ENCODE data around the gene MAN1A2. TPM values are rescaled to one million over a fixed set of nuclear protein-coding genes. Genes with fewer than 3 reads are reported as not detected.

Gene MAN1A2
- total RNA-seq, 3 donors from 2014 or later, result 18.0 to 20.2 (median 18.1) TPM

- Mint-ChIP-seq H3K27me3 (ENCODE audit: low read depth) (no peaks in the 10 kb centered on the region), H3K36me3 (ENCODE audit: insufficient read depth) (peaks cover 9% of the 10 kb centered on the region), H3K9me3 (no peaks in the 10 kb centered on the region), H3K4me3 (no peak overlapping the region), H3K4me1 (ENCODE audit: low read depth) (peaks cover 13% of the 10 kb centered on the region)
- ATAC-seq (peak in 1 of 2 donors; percentile 22), DNase-seq (no peak)
These were observed 160.4 kb downstream of the MAN1A2 start for GRCh38 chr1:117527566-117528102.

- no peaks in the 10 kb centered on the region for H3K27me3 Mint-ChIP-seq (ENCODE audit: low read depth)
- H3K9me3 Mint-ChIP-seq, result no peaks in the 10 kb centered on the region
- H3K4me1 Mint-ChIP-seq (ENCODE audit: low read depth), result peaks cover 13% of the 10 kb centered on the region
- no peak overlapping the region for H3K4me3 Mint-ChIP-seq
- peaks cover 9% of the 10 kb centered on the region for H3K36me3 Mint-ChIP-seq (ENCODE audit: insufficient read depth)
- no peak for ATAC-seq
- DNase-seq, result no peak
These were observed 162.4 kb downstream of the MAN1A2 start for GRCh38 chr1:117529683-117530082.

GRCh38 chr1:117531222-117531621, 164.0 kb downstream of the MAN1A2 start:
- H3K27me3 Mint-ChIP-seq (ENCODE audit: low read depth), result no peaks in the 10 kb centered on the region
- peak; percentile 59 to 67 for ATAC-seq
- peaks cover 7% of the 10 kb centered on the region for H3K36me3 Mint-ChIP-seq (ENCODE audit: insufficient read depth)
- no peaks in the 10 kb centered on the region for H3K9me3 Mint-ChIP-seq
- no peak overlapping the region for H3K4me3 Mint-ChIP-seq
- no peak for DNase-seq
- peaks cover 13% of the 10 kb centered on the region for H3K4me1 Mint-ChIP-seq (ENCODE audit: low read depth)

GRCh38 chr1:117534995-117535467, 167.8 kb downstream of the MAN1A2 start:
- no peaks in the 10 kb centered on the region for H3K9me3 Mint-ChIP-seq
- peaks cover 2% of the 10 kb centered on the region for H3K36me3 Mint-ChIP-seq (ENCODE audit: insufficient read depth)
- H3K4me3 Mint-ChIP-seq, result no peak overlapping the region
- ATAC-seq (peak; percentile 76 to 83), DNase-seq (peak; percentile 7)
- H3K27me3 Mint-ChIP-seq (ENCODE audit: low read depth), result no peaks in the 10 kb centered on the region
- peaks cover 11% of the 10 kb centered on the region for H3K4me1 Mint-ChIP-seq (ENCODE audit: low read depth)

GRCh38 chr1:117535821-117536220, 168.6 kb downstream of the MAN1A2 start:
- Mint-ChIP-seq H3K4me3 (no peak overlapping the region), H3K36me3 (ENCODE audit: insufficient read depth) (peaks cover 2% of the 10 kb centered on the region), H3K9me3 (no peaks in the 10 kb centered on the region), H3K4me1 (ENCODE audit: low read depth) (peaks cover 10% of the 10 kb centered on the region), H3K27me3 (ENCODE audit: low read depth) (no peaks in the 10 kb centered on the region)
- peak; percentile 7 to 24 for ATAC-seq
- DNase-seq, result no peak

- Mint-ChIP-seq H3K36me3 (ENCODE audit: insufficient read depth) (peaks cover 2% of the 10 kb centered on the region), H3K9me3 (no peaks in the 10 kb centered on the region), H3K4me3 (no peak overlapping the region), H3K27me3 (ENCODE audit: low read depth) (no peaks in the 10 kb centered on the region), H3K4me1 (ENCODE audit: low read depth) (peaks cover under 1% of the 10 kb centered on the region)
- ATAC-seq (peak in 1 of 2 donors; percentile 12), DNase-seq (no peak)
These were observed 170.2 kb downstream of the MAN1A2 start for GRCh38 chr1:117537291-117537920.

GRCh38 chr1:117540532-117540931, 173.3 kb downstream of the MAN1A2 start:
- Mint-ChIP-seq H3K27me3 (ENCODE audit: low read depth) (no peaks in the 10 kb centered on the region), H3K4me1 (ENCODE audit: low read depth) (no peaks in the 10 kb centered on the region), H3K4me3 (no peak overlapping the region), H3K36me3 (ENCODE audit: insufficient read depth) (no peaks in the 10 kb centered on the region), H3K9me3 (no peaks in the 10 kb centered on the region)
- ATAC-seq (peak; percentile 20 to 50), DNase-seq (no peak)

GRCh38 chr1:117541003-117541402, 173.8 kb downstream of the MAN1A2 start:
- ATAC-seq, result no peak
- no peaks in the 10 kb centered on the region for H3K27me3 Mint-ChIP-seq (ENCODE audit: low read depth)
- no peak for DNase-seq
- H3K9me3 Mint-ChIP-seq, result no peaks in the 10 kb centered on the region
- no peaks in the 10 kb centered on the region for H3K4me1 Mint-ChIP-seq (ENCODE audit: low read depth)
- H3K4me3 Mint-ChIP-seq, result no peak overlapping the region
- no peaks in the 10 kb centered on the region for H3K36me3 Mint-ChIP-seq (ENCODE audit: insufficient read depth)

- Mint-ChIP-seq H3K4me3 (no peak overlapping the region), H3K4me1 (ENCODE audit: low read depth) (no peaks in the 10 kb centered on the region), H3K27me3 (ENCODE audit: low read depth) (no peaks in the 10 kb centered on the region), H3K36me3 (ENCODE audit: insufficient read depth) (no peaks in the 10 kb centered on the region), H3K9me3 (no peaks in the 10 kb centered on the region)
- no peak for ATAC-seq
- no peak for DNase-seq
These were observed 174.3 kb downstream of the MAN1A2 start for GRCh38 chr1:117541585-117541984.

- Mint-ChIP-seq H3K36me3 (ENCODE audit: insufficient read depth) (no peaks in the 10 kb centered on the region), H3K4me3 (no peak overlapping the region), H3K4me1 (ENCODE audit: low read depth) (no peaks in the 10 kb centered on the region), H3K27me3 (ENCODE audit: low read depth) (no peaks in the 10 kb centered on the region), H3K9me3 (no peaks in the 10 kb centered on the region)
- no peak for ATAC-seq
- DNase-seq, result no peak
These were observed 177.4 kb downstream of the MAN1A2 start for GRCh38 chr1:117544509-117545109.

- ATAC-seq (no peak), DNase-seq (no peak)
- Mint-ChIP-seq H3K9me3 (no peaks in the 10 kb centered on the region), H3K4me3 (no peak overlapping the region), H3K36me3 (ENCODE audit: insufficient read depth) (no peaks in the 10 kb centered on the region), H3K4me1 (ENCODE audit: low read depth) (no peaks in the 10 kb centered on the region), H3K27me3 (ENCODE audit: low read depth) (no peaks in the 10 kb centered on the region)
These were observed 179.2 kb downstream of the MAN1A2 start for GRCh38 chr1:117546467-117546866.

- H3K9me3 Mint-ChIP-seq, result no peaks in the 10 kb centered on the region
- H3K4me1 Mint-ChIP-seq (ENCODE audit: low read depth), result no peaks in the 10 kb centered on the region
- no peak overlapping the region for H3K4me3 Mint-ChIP-seq
- H3K36me3 Mint-ChIP-seq (ENCODE audit: insufficient read depth), result no peaks in the 10 kb centered on the region
- DNase-seq, result no peak
- no peaks in the 10 kb centered on the region for H3K27me3 Mint-ChIP-seq (ENCODE audit: low read depth)
- ATAC-seq, result no peak
These were observed 186.2 kb downstream of the MAN1A2 start for GRCh38 chr1:117553471-117553870.

GRCh38 chr1:117555806-117556205, 188.6 kb downstream of the MAN1A2 start:
- H3K4me3 Mint-ChIP-seq, result no peak overlapping the region
- H3K9me3 Mint-ChIP-seq, result peaks cover 8% of the 10 kb centered on the region
- ATAC-seq (no peak), DNase-seq (no peak)
- no peaks in the 10 kb centered on the region for H3K27me3 Mint-ChIP-seq (ENCODE audit: low read depth)
- H3K4me1 Mint-ChIP-seq (ENCODE audit: low read depth), result no peaks in the 10 kb centered on the region
- H3K36me3 Mint-ChIP-seq (ENCODE audit: insufficient read depth), result peaks cover 2% of the 10 kb centered on the region

GRCh38 chr1:117556341-117556740, 189.1 kb downstream of the MAN1A2 start:
- peaks cover 8% of the 10 kb centered on the region for H3K9me3 Mint-ChIP-seq
- no peaks in the 10 kb centered on the region for H3K27me3 Mint-ChIP-seq (ENCODE audit: low read depth)
- DNase-seq (no peak), ATAC-seq (no peak)
- peaks cover 2% of the 10 kb centered on the region for H3K36me3 Mint-ChIP-seq (ENCODE audit: insufficient read depth)
- no peaks in the 10 kb centered on the region for H3K4me1 Mint-ChIP-seq (ENCODE audit: low read depth)
- no peak overlapping the region for H3K4me3 Mint-ChIP-seq

- Mint-ChIP-seq H3K4me3 (no peak overlapping the region), H3K4me1 (ENCODE audit: low read depth) (no peaks in the 10 kb centered on the region), H3K9me3 (peaks cover 8% of the 10 kb centered on the region), H3K27me3 (ENCODE audit: low read depth) (no peaks in the 10 kb centered on the region), H3K36me3 (ENCODE audit: insufficient read depth) (peaks cover 2% of the 10 kb centered on the region)
- DNase-seq (no peak), ATAC-seq (no peak)
These were observed 189.7 kb downstream of the MAN1A2 start for GRCh38 chr1:117556976-117557375.
